ENCODE results near the gene UST.

DNA sequence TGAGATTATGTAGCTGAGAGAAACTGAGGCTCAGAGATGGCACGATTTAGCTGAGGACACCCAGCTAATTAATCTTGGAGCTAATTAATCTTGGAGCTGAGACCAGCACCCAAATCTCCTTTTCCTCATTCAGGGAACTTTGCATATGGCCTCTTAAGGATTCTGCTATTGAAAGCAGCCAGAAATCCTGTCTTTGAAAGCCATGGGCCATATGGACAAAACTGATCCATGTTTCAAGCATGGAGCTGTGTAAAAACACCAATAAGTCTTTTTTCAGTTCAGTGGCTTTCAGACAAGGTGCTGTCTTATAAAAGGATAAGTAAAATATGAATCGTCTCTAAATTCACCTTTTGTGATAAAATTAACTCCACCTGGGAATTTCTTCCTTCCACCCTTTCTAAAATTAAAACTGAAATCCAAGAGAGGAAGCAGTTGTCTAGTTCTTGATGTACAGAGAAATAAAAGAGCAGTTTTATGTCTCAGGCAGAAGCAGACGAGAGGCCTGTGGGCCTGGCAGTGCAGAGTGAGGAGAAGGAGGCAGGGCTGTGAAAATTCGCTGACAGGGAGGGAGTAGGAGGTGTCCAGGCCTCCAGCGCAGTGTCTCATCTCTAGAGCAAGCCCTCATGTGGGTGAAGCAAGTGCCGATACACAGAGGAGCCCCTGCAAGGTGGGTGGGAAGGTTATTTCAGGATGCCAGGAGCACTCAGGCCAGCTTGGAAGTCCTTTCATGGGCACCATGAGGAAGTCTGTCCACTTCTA lies 266.9 kb downstream of the UST start:
- TF ChIP-seq CTCF (optimal IDR thresholded peaks at IDR 0.05 in 1 of 3, IDR thresholded peaks at IDR 0.05 in 1 of 3, conservative IDR thresholded peaks at IDR 0.05 in 1 of 3; ENCODE audit: extremely low read depth in 1 of 3, insufficient read depth in 2 of 3, low read length in 3 of 3) = no peak
- no peak for TF ChIP-seq EZH2 (IDR thresholded peaks at IDR 0.05; ENCODE audit: low read length)
